Mesenchymal stem cell (in vitro differentiated cells and primary cell): ENCODE measurements around the gene RALY.

Source experiments
- DNase-seq: peaks from one replicate; pipeline ENCODE4 v3.0.0-alpha.2; 2013
- H2AFZ ChIP-seq: one replicate; pipeline ENCODE4 v1.6.1; 2013; ENCODE audit warnings: low read depth, mild to moderate bottlenecking, control low read depth, inconsistent platforms, low read length, moderate library complexity
- H2AK5ac ChIP-seq: 2 replicates; pipeline ENCODE4 v1.6.1; 2013; ENCODE audit warnings: low read length, moderate library complexity, mild to moderate bottlenecking, inconsistent platforms; ENCODE audit not compliant: severe bottlenecking
- H2BK120ac ChIP-seq: one replicate; pipeline ENCODE4 v1.6.1; 2013; ENCODE audit warnings: low read depth, mild to moderate bottlenecking, inconsistent platforms, low read length, moderate library complexity
- H2BK12ac ChIP-seq, 2 experiments: one replicate each; pipeline ENCODE4 v1.6.1; 2013; ENCODE audit warnings: inconsistent platforms in 2 of 2, low read length in 2 of 2, mild to moderate bottlenecking in 2 of 2, moderate library complexity in 2 of 2, control low read depth in 1 of 2
- H2BK15ac ChIP-seq: one replicate; pipeline ENCODE4 v1.6.1; 2013; ENCODE audit warnings: mild to moderate bottlenecking, low read depth, inconsistent platforms; ENCODE audit not compliant: poor library complexity, severe bottlenecking
- H2BK5ac ChIP-seq: 2 replicates; pipeline ENCODE4 v1.6.1; 2013; ENCODE audit warnings: low read depth, mild to moderate bottlenecking, low read length, control low read depth, inconsistent platforms; ENCODE audit not compliant: poor library complexity, severe bottlenecking
- H3K14ac ChIP-seq, 2 experiments: one replicate each; pipeline ENCODE4 v1.6.1; 2013; ENCODE audit warnings: inconsistent platforms in 2 of 2, low read length in 2 of 2, control low read depth in 1 of 2, mild to moderate bottlenecking in 1 of 2, moderate library complexity in 1 of 2
- H3K18ac ChIP-seq, 2 experiments: one replicate each; pipeline ENCODE4 v1.6.1; 2013; ENCODE audit warnings: inconsistent platforms in 2 of 2, low read length in 2 of 2, control low read depth in 1 of 2, low read depth in 1 of 2, mild to moderate bottlenecking in 1 of 2
- H3K23ac ChIP-seq, 2 experiments: one replicate each; pipeline ENCODE4 v1.6.1; 2013; ENCODE audit warnings: inconsistent platforms in 2 of 2, low read length in 2 of 2, mild to moderate bottlenecking in 2 of 2, moderate library complexity in 2 of 2, control low read depth in 1 of 2
- H3K27ac ChIP-seq: 2 replicates; pipeline ENCODE4 v1.5.1; 2013; ENCODE audit warnings: mild to moderate bottlenecking, moderate library complexity, low read length, control low read depth, inconsistent platforms; ENCODE audit not compliant: poor library complexity, severe bottlenecking
- H3K27me3 ChIP-seq, 2 experiments: 2 replicates each; pipeline versions ENCODE4 v1.6.1 to v1.7.0; 2013; ENCODE audit warnings: low read length in 2 of 2, mild to moderate bottlenecking in 2 of 2, moderate library complexity in 2 of 2, control low read depth in 1 of 2, inconsistent platforms in 1 of 2; ENCODE audit not compliant: control insufficient read depth in 1 of 2, insufficient read depth in 1 of 2
- H3K36me3 ChIP-seq, 2 experiments: 2 replicates each; pipeline versions ENCODE4 v1.6.1 to v1.7.0; 2013; ENCODE audit warnings: low read length in 2 of 2, control low read depth in 1 of 2, inconsistent platforms in 1 of 2, low read depth in 1 of 2, mild to moderate bottlenecking in 1 of 2; ENCODE audit not compliant: insufficient read depth in 2 of 2, control insufficient read depth in 1 of 2
- H3K4ac ChIP-seq, 2 experiments: one replicate each; pipeline ENCODE4 v1.6.1; 2013; ENCODE audit warnings: inconsistent platforms in 2 of 2, low read length in 2 of 2, mild to moderate bottlenecking in 2 of 2, moderate library complexity in 2 of 2, control low read depth in 1 of 2, low read depth in 1 of 2
- H3K4me1 ChIP-seq: 2 replicates; pipeline ENCODE4 v1.6.1; 2013; ENCODE audit warnings: low read depth, low read length, control low read depth; ENCODE audit not compliant: control insufficient read depth, insufficient read depth
- H3K4me2 ChIP-seq: 2 replicates; pipeline ENCODE4 v1.6.1; 2013; ENCODE audit warnings: low read length, mild to moderate bottlenecking, inconsistent platforms; ENCODE audit not compliant: poor library complexity, severe bottlenecking
- H3K4me3 ChIP-seq, 2 experiments: 2 replicates each; pipeline versions ENCODE4 v1.5.1 to v1.7.0; 2013; ENCODE audit warnings: low read length in 2 of 2, mild to moderate bottlenecking in 2 of 2, control low read depth in 1 of 2, low read depth in 1 of 2; ENCODE audit not compliant: insufficient read depth in 1 of 2
- H3K79me1 ChIP-seq: replicated peaks from 2 replicates; pipeline ENCODE4 v1.6.1; 2013; ENCODE audit warnings: mild to moderate bottlenecking, control low read depth, low read length, inconsistent platforms; ENCODE audit not compliant: poor library complexity, severe bottlenecking
- H3K9ac ChIP-seq: 2 replicates; pipeline ENCODE4 v1.7.0; 2013; ENCODE audit warnings: mild to moderate bottlenecking, low read length, moderate library complexity
- H3K9me3 ChIP-seq: 2 replicates; pipeline ENCODE4 v1.7.0; 2013; ENCODE audit warnings: mild to moderate bottlenecking, low read length; ENCODE audit not compliant: control insufficient read depth
- H4K8ac ChIP-seq: one replicate; pipeline ENCODE4 v1.6.1; 2013; ENCODE audit warnings: inconsistent platforms, mild to moderate bottlenecking, low read length, moderate library complexity
- H4K91ac ChIP-seq: one replicate; pipeline ENCODE4 v1.6.1; 2013; ENCODE audit warnings: mild to moderate bottlenecking, low read length, inconsistent platforms
- WGBS: methylation state at CpG from one replicate; pipeline ENCODE4 v1.1.7; 2013; ENCODE audit warnings: mixed read lengths; 5-methylcytosine and 5-hydroxymethylcytosine counted together

Gene RALY

GRCh38 chr20:33994222-33994913, 657 bp downstream of the RALY start:
- peaks cover 7% of the 10 kb centered on the region for H3K4me1 ChIP-seq
- H3K4ac ChIP-seq = peak overlapping the region; percentile 54 to 94
- under 1% methylated on average over 53 of the region's 57 CpGs for WGBS
- H4K91ac ChIP-seq = peak overlapping the region; percentile 39
- peak overlapping the region; percentile 72 for H3K4me2 ChIP-seq
- H3K27ac ChIP-seq = peak overlapping the region; percentile 91
- peak overlapping the region in 1 of 2 experiments; percentile 68 for H3K14ac ChIP-seq
- peak; percentile 83 for DNase-seq
- H2BK12ac ChIP-seq = peak overlapping the region in 1 of 2 experiments; percentile 47
- H3K27me3 ChIP-seq = no peaks in the 10 kb centered on the region
- H3K36me3 ChIP-seq = peaks cover 0 to 5% of the 10 kb centered on the region in 2 experiments
- H4K8ac ChIP-seq = no peak overlapping the region
- H2AK5ac ChIP-seq = no peak overlapping the region
- H3K18ac ChIP-seq = peak overlapping the region; percentile 94 to 95
- H3K4me3 ChIP-seq = peak overlapping the region; percentile 87 to 93
- H3K9me3 ChIP-seq = no peaks in the 10 kb centered on the region
- peaks cover 18% of the 10 kb centered on the region for H3K79me1 ChIP-seq
- no peak overlapping the region for H3K23ac ChIP-seq
- peak overlapping the region; percentile 92 for H2BK15ac ChIP-seq
- H2AFZ ChIP-seq = peak overlapping the region; percentile 10
- peak overlapping the region; percentile 96 for H3K9ac ChIP-seq
- peak overlapping the region; percentile 97 for H2BK5ac ChIP-seq
- H2BK120ac ChIP-seq = peak overlapping the region; percentile 99

- DNase-seq = peak; percentile 27
- H3K9me3 ChIP-seq = no peaks in the 10 kb centered on the region
- peaks cover 7% of the 10 kb centered on the region for H3K4me1 ChIP-seq
- no peak overlapping the region for H3K23ac ChIP-seq
- H2BK5ac ChIP-seq = no peak overlapping the region
- no peak overlapping the region for H2BK120ac ChIP-seq
- no peak overlapping the region for H3K4ac ChIP-seq
- H3K4me2 ChIP-seq = peak overlapping the region; percentile 72
- 24% methylated on average over 3 of the region's 8 CpGs for WGBS
- H2BK12ac ChIP-seq = no peak overlapping the region
- peaks cover 18% of the 10 kb centered on the region for H3K79me1 ChIP-seq
- peak overlapping the region in 1 of 2 experiments; percentile 87 for H3K4me3 ChIP-seq
- no peaks in the 10 kb centered on the region for H3K27me3 ChIP-seq
- no peak overlapping the region for H2AFZ ChIP-seq
- H2AK5ac ChIP-seq = no peak overlapping the region
- H3K18ac ChIP-seq = no peak overlapping the region
- no peak overlapping the region for H2BK15ac ChIP-seq
- H3K14ac ChIP-seq = no peak overlapping the region
- peak overlapping the region; percentile 96 for H3K9ac ChIP-seq
- H3K36me3 ChIP-seq = peaks cover 0 to 5% of the 10 kb centered on the region in 2 experiments
- no peak overlapping the region for H4K8ac ChIP-seq
- no peak overlapping the region for H4K91ac ChIP-seq
- H3K27ac ChIP-seq = no peak overlapping the region
These were observed 1.5 kb downstream of the RALY start for GRCh38 chr20:33995053-33995831.

- no peak overlapping the region for H2BK15ac ChIP-seq
- H3K23ac ChIP-seq = peak overlapping the region in 1 of 2 experiments; percentile 81
- H3K4me2 ChIP-seq = no peak overlapping the region
- peaks cover 8% of the 10 kb centered on the region for H3K79me1 ChIP-seq
- peak; percentile 43 for DNase-seq
- H3K9ac ChIP-seq = no peak overlapping the region
- H2BK5ac ChIP-seq = no peak overlapping the region
- no peak overlapping the region for H2AFZ ChIP-seq
- no peak overlapping the region for H3K4me3 ChIP-seq
- H2BK120ac ChIP-seq = no peak overlapping the region
- H3K27ac ChIP-seq = no peak overlapping the region
- no peak overlapping the region for H3K4ac ChIP-seq
- no peaks in the 10 kb centered on the region for H3K27me3 ChIP-seq
- no peak overlapping the region for H4K8ac ChIP-seq
- peaks cover 2% of the 10 kb centered on the region for H3K4me1 ChIP-seq
- peak overlapping the region in 1 of 2 experiments; percentile 34 for H3K18ac ChIP-seq
- no peak overlapping the region for H4K91ac ChIP-seq
- H3K36me3 ChIP-seq = peaks cover 3 to 5% of the 10 kb centered on the region in 2 experiments
- no peak overlapping the region for H2AK5ac ChIP-seq
- H2BK12ac ChIP-seq = no peak overlapping the region
- no peak overlapping the region for H3K14ac ChIP-seq
- H3K9me3 ChIP-seq = no peaks in the 10 kb centered on the region
- 78% methylated on average over 7 of the region's 7 CpGs for WGBS
These were observed 5.4 kb downstream of the RALY start for GRCh38 chr20:33999025-33999649.

- H3K9ac ChIP-seq = no peak overlapping the region
- H3K4me3 ChIP-seq = no peak overlapping the region
- H3K18ac ChIP-seq = no peak overlapping the region
- peaks cover 3 to 5% of the 10 kb centered on the region in 2 experiments for H3K36me3 ChIP-seq
- 75% methylated on average over 2 of the region's 2 CpGs for WGBS
- no peak for DNase-seq
- H3K4ac ChIP-seq = no peak overlapping the region
- no peaks in the 10 kb centered on the region for H3K27me3 ChIP-seq
- no peak overlapping the region for H3K27ac ChIP-seq
- H3K9me3 ChIP-seq = no peaks in the 10 kb centered on the region
- H2BK5ac ChIP-seq = no peak overlapping the region
- H2AFZ ChIP-seq = no peak overlapping the region
- no peak overlapping the region for H4K8ac ChIP-seq
- peaks cover 8% of the 10 kb centered on the region for H3K79me1 ChIP-seq
- no peak overlapping the region for H3K4me2 ChIP-seq
- no peak overlapping the region for H2BK12ac ChIP-seq
- no peak overlapping the region for H3K23ac ChIP-seq
- no peak overlapping the region for H4K91ac ChIP-seq
- no peak overlapping the region for H2BK120ac ChIP-seq
- H2AK5ac ChIP-seq = no peak overlapping the region
- no peak overlapping the region for H2BK15ac ChIP-seq
- H3K14ac ChIP-seq = no peak overlapping the region
- H3K4me1 ChIP-seq = no peaks in the 10 kb centered on the region
These were observed 7.7 kb downstream of the RALY start for GRCh38 chr20:34001378-34001777.
